GM12878 (cell line): ENCODE measurements around the gene ARL3. TPM values are rescaled to one million over a fixed set of nuclear protein-coding genes. Genes with fewer than 3 reads are reported as not detected.
A peak's percentile ranks its signal among the peaks of the same experiment; 100 is the strongest.

Source experiments
- ATF7 ChIP-seq: fragments of 450-650 bp; IDR thresholded peaks from 2 replicates; pipeline ENCODE4 v1.6.1; 2016; ENCODE audit warnings: low read depth, mild to moderate bottlenecking
- CBFB ChIP-seq: IDR thresholded peaks from 2 replicates; pipeline ENCODE4 v1.6.1; 2016; ENCODE audit warnings: antibody characterized with exemption, low read depth
- EED ChIP-seq: sonication (generic); IDR thresholded peaks from 2 replicates; pipeline ENCODE4 v1.6.1; 2016; ENCODE audit warnings: antibody characterized with exemption, low read depth
- EGR1 ChIP-seq, 2 experiments: IDR thresholded peaks; 1 replicate in 1 of 2; 2 replicates in 1 of 2; pipeline ENCODE4 v1.6.1; 2011 to 2012; ENCODE audit warnings: low read depth in 2 of 2, low read length in 2 of 2, borderline replicate concordance in 1 of 2, mild to moderate bottlenecking in 1 of 2, moderate library complexity in 1 of 2
- FOXK2 ChIP-seq: fragments of 450-650 bp; IDR thresholded peaks from 2 replicates; pipeline ENCODE4 v1.6.1; 2017; ENCODE audit warnings: mild to moderate bottlenecking, moderate library complexity
- GABPA ChIP-seq: IDR thresholded peaks from 2 replicates; pipeline ENCODE4 v1.6.1; 2014; ENCODE audit warnings: antibody characterized with exemption, low read depth, mild to moderate bottlenecking, inconsistent platforms
- IKZF2 ChIP-seq, 2 experiments: fragments of 450-650 bp; IDR thresholded peaks; 2 replicates each; pipeline ENCODE4 v1.6.1; 2017; ENCODE audit warnings: mild to moderate bottlenecking in 2 of 2, moderate library complexity in 2 of 2
- KLF5 ChIP-seq: fragments of 450-650 bp; IDR thresholded peaks from 2 replicates; pipeline ENCODE4 v1.6.1; 2014; ENCODE audit warnings: mild to moderate bottlenecking; ENCODE audit not compliant: partially characterized antibody
- LARP7 ChIP-seq: fragments of 450-650 bp; IDR thresholded peaks from 2 replicates; pipeline ENCODE4 v1.6.1; 2017; ENCODE audit warnings: mild to moderate bottlenecking
- MXI1 ChIP-seq: fragments of 150-350 bp; IDR thresholded peaks from 2 replicates; pipeline ENCODE4 v1.6.1; 2011; ENCODE audit warnings: low read depth, mild to moderate bottlenecking, inconsistent platforms, low read length, improper control_type of control experiment
- NKRF ChIP-seq: fragments of 450-650 bp; conservative IDR thresholded peaks from 2 replicates; pipeline ENCODE4 v1.6.1; 2017; ENCODE audit warnings: mild to moderate bottlenecking, moderate library complexity
- PBX3 ChIP-seq: IDR thresholded peaks from 2 replicates; pipeline ENCODE4 v1.6.1; 2011; ENCODE audit warnings: mild to moderate bottlenecking, low read depth, low read length, moderate library complexity; ENCODE audit not compliant: insufficient replicate concordance
- POLR2AphosphoS2 ChIP-seq: IDR thresholded peaks from 2 replicates; pipeline ENCODE4 v1.6.1; 2011; ENCODE audit warnings: low read depth, mild to moderate bottlenecking, low read length, improper control_type of control experiment, moderate library complexity
- RCOR1 ChIP-seq: conservative IDR thresholded peaks from 2 replicates; pipeline ENCODE4 v1.6.1; 2012; ENCODE audit warnings: low read depth, low read length, improper control_type of control experiment
- SIN3A ChIP-seq: IDR thresholded peaks from 2 replicates; pipeline ENCODE4 v1.6.1; 2012; ENCODE audit warnings: low read depth, low read length, improper control_type of control experiment
- SKIL ChIP-seq: fragments of 450-650 bp; IDR thresholded peaks from 2 replicates; pipeline ENCODE4 v1.6.1; 2017; ENCODE audit warnings: mild to moderate bottlenecking, low read depth, inconsistent platforms; ENCODE audit not compliant: poor library complexity, severe bottlenecking
- SMAD1 ChIP-seq: fragments of 450-650 bp; IDR thresholded peaks from 2 replicates; pipeline ENCODE4 v1.6.1; 2018; ENCODE audit warnings: mild to moderate bottlenecking, low read depth; ENCODE audit not compliant: partially characterized antibody
- SMARCA5 ChIP-seq: fragments of 450-650 bp; IDR thresholded peaks from 2 replicates; pipeline ENCODE4 v1.6.1; 2017; ENCODE audit warnings: mild to moderate bottlenecking
- TARDBP ChIP-seq: IDR thresholded peaks from 2 replicates; pipeline ENCODE4 v1.6.1; 2016; ENCODE audit warnings: borderline replicate concordance
- TCF12 ChIP-seq: IDR thresholded peaks from 2 replicates; pipeline ENCODE4 v1.6.1; 2011; ENCODE audit warnings: low read depth, mild to moderate bottlenecking, low read length
- ZBED1 ChIP-seq: IDR thresholded peaks from 2 replicates; pipeline ENCODE4 v1.6.1; 2016; ENCODE audit warnings: borderline replicate concordance
- ZBTB40 ChIP-seq: fragments of 450-650 bp; IDR thresholded peaks from 2 replicates; pipeline ENCODE4 v1.6.1; 2016; ENCODE audit warnings: mild to moderate bottlenecking, moderate library complexity, borderline replicate concordance
- polyA plus RNA-seq, 11 experiments: library from polyadenylated mRNA; depleted of rRNA in 4 of 11; unstranded in 6 of 11; stranded (reverse) in 5 of 11; fragments of >200 nt; fragmentation: Nextera tagmentation in 4 of 11; fragmentation: Illumina TruSeq in 1 of 11; extraction: Ambion mirVana in 4 of 11; extraction: Trizol in 1 of 11; gene quantifications; 1 replicate in 1 of 11; 2 replicates in 10 of 11; pipeline versions ENCODE4 v1.2.1 to v1.2.3, GENCODE V29; 2011 to 2016; ENCODE audit warnings: inconsistent platforms in 2 of 11, missing spikeins in 2 of 11, low read depth in 1 of 11
- total RNA-seq, 4 experiments: library from RNA; depleted of rRNA in 3 of 4; stranded (reverse); fragments of >200 nt in 3 of 4; fragmentation: Illumina TruSeq in 1 of 4; extraction: Trizol in 1 of 4; gene quantifications; 2 replicates each; pipeline versions ENCODE4 v1.2.1 to v1.2.3, GENCODE V29; 2013 to 2021

Gene ARL3
- total and polyA plus RNA-seq, 10 of the 15 experiments (the other 5 are each of a cell fraction or from before 2014, with no cell fraction given): 4.9 to 26.1 (median 11.0) TPM

GRCh38 chr10:102673819-102674511 lies 40.2 kb downstream of the ARL3 start (continued):
- TF ChIP-seq CBFB (no peak), TARDBP (no peak), GABPA (no peak), IKZF2 (IDR thresholded peaks at IDR 0.05) (0 out of 4 replicates have a peak, but pooled peaks have one; percentile 11 to 15), ATF7 (no peak), RCOR1 (no peak), POLR2AphosphoS2 (no peak), EED (0 out of 2 replicates have a peak, but pooled peaks have one; percentile 37), PBX3 (peak; percentile 76), LARP7 (0 out of 2 replicates have a peak, but pooled peaks have one; percentile 44), KLF5 (no peak), ZBTB40 (peak; percentile 52; the same call in 1 of the 2 replicates), EGR1 (IDR thresholded peaks at IDR 0.05; ENCODE audit: borderline replicate concordance in 1 of 2, low read depth in 2 of 2, low read length in 2 of 2) (0 out of 3 replicates have a peak, but pooled peaks of 1 of the 2 experiments have one; percentile 2), NKRF (no peak), SIN3A (no peak), SMAD1 (no peak), ZBED1 (no peak), MXI1 (no peak), SKIL (no peak), SMARCA5 (no peak), FOXK2 (no peak), TCF12 (no peak)
